Bone marrow (tissue), 2 donors: ENCODE results near the gene QKI.

Source experiments
- DNase-seq, 2 donors: peaks; one replicate each; lab custom pipeline; 2025; lab: John Stamatoyannopoulos, UW

The QKI gene

DNA sequence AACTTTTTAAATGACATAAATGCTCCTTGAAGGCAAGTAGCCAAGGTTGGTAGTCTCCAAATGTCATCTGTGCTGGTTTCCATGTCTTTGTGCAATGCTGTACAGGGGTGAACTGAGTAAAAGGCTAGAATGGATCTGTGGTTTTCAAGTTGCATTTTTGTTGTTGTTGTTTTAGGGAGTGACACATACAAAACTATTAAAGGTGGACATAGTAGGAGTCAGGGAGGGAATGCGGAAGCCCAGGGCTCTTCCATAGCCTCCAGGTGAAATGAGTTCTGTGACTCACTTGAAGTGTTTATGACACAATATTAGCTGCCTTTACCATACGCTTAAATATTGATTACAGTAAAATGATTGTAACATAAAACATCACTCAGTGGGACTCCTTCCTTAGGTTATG is 22.5 kb upstream of the QKI start:
- DNase-seq: no peak

GRCh38 chr6:163392533-163392932 is 22.0 kb upstream of the QKI start:
- DNase-seq: no peak

- no peak for DNase-seq
These were observed 20.6 kb upstream of the QKI start for GRCh38 chr6:163393923-163394322.

DNA sequence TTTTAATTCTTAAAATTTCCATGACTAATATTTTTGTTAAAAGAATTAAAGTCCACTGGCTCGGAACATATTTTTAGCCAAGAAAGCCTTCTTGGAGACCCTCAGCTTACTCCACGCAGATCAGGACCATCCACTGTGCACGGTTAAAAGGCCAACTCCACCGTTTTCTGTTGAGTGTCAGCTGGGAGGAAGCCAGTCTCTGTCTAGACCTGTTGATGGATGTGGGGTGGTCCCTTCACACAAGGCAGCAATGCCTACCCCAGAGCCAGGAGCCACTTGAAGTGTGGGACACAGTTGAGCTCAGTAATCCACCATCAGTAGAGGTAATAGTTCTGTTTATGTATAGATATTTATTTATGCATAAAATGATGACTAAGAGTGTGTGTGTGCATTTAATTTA is 19.9 kb upstream of the QKI start:
- DNase-seq: no peak

GRCh38 chr6:163395122-163395830 is 19.2 kb upstream of the QKI start:
- DNase-seq: no peak

DNA sequence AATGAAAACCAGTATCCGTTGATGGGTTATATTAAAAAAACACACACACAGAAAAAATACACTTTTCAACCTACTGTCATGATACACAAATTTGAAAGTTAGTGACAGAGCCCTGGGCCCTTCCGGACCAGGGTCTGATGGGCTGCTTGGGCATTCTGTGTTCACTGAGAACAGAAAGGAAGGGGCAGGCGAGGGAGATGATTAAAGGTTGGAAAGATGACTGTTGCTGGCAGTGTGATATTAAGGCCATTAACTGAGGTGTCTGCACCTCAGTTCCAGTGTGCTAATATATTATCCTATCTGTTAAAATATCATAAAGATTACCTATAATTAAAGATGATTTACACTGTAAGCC is 18.7 kb upstream of the QKI start:
- DNase-seq: no peak

DNA sequence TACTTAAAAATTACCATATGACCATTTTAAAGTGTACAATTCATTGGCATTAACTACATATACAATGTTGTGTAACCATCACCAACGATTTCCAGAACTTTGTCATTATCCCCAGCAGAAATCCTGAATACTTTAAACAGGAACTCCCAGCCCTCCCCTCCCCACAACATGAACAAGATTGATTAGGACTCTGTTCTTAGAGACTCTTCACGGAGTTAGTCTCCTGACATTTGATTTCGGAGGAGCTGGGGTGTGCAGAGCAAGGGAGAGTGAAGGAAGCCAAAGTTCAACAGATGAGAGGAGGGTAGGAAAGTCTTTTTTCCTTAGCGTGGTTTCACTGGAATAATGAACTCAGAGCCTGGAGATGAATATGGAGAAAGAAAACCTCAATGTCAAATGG is 17.2 kb upstream of the QKI start:
- no peak for DNase-seq

GRCh38 chr6:163398115-163398514 is 16.4 kb upstream of the QKI start:
- DNase-seq: no peak

GRCh38 chr6:163398815-163399214 is 15.7 kb upstream of the QKI start:
- no peak for DNase-seq

- DNase-seq: no peak
These were observed 14.0 kb upstream of the QKI start for GRCh38 chr6:163400509-163400908.

GRCh38 chr6:163401039-163401885 is 13.3 kb upstream of the QKI start:
- DNase-seq: no peak

- DNase-seq: no peak
These were observed 11.9 kb upstream of the QKI start for GRCh38 chr6:163402616-163403015.

DNA sequence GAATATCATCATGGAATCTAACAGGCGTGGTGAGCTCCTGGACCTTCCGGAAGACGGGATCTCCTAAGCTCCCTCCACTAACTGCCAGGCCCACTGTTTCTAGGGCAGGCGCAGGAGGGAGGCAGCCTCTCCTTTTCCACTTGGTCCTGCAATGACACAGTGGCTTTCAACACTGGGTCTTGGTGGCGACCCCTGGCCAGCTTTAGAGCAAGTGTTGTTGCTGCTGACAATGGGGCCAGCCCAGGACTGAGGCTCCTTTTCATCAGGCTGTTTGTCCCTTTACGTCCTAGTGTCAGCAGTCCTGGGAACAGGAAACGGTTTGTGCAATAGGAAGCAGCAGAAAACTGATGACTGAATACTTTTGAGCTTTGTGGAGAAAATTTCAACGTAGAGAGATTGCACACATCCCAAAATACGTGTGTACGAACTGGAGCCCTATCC is 9.7 kb upstream of the QKI start:
- peak in 1 of 2 donors; percentile 45 for DNase-seq

GRCh38 chr6:163405412-163406309 is 8.9 kb upstream of the QKI start:
- peak; percentile 22 to 38 for DNase-seq

DNA sequence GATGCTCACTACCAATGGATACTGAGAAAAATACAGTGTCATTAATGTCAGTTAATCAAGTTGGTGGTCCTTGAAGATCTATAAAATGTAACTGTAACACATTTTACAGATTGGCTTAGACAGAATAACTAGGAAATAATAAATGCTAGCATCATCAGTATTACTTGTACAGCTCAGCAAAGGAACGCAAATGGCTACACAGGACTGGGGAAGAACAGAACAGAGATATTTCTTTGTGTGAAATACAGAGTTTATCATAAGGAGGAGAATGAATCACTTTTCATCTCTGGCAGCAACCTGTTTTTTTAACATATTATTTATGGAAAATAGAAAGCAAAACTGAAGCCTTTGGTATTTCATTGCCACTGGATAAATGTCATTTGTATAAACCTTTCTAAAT is 8.2 kb upstream of the QKI start:
- DNase-seq: no peak

DNA sequence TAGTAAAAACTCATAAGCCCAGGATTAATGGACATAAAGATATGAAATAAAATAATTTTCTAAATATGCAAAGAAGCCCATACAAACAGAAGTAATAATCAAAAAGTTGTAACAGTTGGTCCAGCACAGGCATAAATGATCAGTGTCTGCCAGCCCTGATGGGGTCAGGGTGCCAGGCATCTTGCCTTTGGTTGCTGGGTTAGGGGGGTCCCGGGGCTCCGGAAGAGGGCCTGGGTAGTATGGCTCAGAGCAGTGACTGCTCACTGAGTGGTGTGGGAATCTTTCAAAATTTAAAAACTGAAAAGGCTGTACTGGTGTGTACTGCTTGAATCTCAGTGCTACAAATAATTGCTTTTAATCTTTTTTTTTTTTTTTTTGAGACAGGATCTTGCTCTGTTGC is 7.7 kb upstream of the QKI start:
- no peak for DNase-seq

DNA sequence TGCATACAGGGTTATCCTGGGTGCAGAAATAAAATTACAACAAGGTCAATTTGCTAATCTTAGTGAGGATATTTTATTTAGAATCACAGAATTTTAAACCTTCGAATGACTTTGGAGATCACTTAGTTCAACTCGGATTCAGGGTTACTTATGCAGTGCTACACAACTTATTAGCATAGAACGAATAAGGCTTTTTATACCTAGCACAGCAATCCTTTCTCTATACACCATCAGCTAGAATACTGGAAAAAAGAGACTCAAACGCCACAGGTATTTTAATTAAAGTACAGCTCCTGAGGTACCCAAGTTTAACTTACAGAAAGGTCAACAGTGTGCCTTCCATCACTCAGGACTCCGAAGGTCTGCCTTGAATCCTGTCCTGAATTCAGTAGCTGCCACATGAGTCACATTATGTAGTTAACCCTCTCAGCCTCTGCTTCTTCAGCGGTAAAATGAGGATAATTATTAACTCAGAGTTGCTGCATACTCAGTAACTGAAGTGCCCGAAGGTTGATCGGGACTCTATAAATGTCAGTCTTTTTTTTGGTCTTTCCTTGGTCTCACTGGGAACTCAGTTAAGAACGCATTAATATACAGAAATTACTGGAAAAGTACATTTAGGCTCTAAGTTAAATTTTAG is 6.0 kb upstream of the QKI start:
- DNase-seq: no peak

DNA sequence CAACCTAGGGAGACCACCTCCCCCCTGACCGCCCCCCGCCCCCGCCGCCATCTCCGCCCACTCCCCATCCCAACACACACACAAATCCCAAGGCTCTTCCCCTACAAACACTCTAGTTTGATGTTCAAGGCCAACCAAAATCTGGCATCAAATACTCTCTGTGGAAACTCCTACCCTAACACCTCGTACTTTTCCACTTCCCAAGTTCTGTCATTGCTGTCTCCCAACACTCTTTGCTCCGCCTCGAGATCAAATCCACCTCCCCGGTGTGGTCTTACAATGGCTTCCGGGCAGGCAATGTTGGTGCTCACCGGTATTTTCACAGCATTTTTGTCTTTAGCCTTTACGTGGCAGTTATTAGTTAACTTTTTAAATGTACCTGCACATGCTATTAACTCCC is 4.8 kb upstream of the QKI start:
- DNase-seq: no peak

DNA sequence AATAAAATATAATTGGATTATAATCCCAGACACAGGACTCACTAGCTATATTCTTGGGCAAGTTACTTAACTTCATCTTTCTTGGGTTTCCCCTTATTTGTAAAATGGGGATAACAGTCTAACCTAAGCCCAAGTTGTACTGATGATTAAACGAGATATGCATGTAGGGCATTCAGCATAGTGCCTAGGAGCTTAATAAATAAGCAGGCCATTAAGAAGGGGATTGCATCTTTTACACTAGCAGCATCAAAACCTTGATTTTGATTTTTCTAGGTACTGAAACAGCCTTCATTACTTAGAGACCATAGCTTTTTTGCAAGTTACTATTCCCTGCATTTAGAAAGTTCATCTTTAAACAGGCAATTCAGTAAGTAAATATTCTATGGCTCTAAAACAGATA is 2.2 kb upstream of the QKI start:
- DNase-seq: no peak

DNA sequence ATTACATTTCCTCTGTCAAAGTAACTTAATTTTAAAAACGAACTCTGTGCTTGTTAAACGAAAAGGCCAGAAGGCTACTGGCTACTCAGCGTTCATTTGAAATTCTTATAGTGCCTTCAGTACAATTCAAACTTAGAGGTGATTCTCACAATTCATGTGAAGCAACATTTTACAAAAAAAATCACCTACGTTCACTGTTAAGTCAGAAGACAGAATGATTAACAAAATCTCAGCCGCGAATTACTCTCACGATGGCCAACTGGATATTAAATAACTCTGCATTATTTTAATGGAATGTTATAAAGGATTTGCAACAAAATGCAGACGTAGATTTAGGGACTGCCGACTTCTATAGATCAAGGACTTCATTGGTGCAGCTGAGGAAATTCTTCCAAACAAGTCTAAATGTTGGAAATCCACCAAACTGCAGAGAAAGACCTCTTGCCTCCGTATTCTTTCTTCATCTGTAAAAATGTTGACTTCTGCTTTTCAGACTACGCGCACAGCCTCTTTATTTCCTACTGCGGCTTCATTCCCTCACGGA is 1.6 kb upstream of the QKI start:
- DNase-seq: peak in 1 of 2 donors; percentile 78

- peak in 1 of 2 donors; percentile 87 for DNase-seq
These were observed 987 bp upstream of the QKI start for GRCh38 chr6:163413345-163414116.
